HG03342 (cell line): ENCODE measurements around the gene ATP6V1G3.
"Not testable (repeated sequence)": the region's sequence is repeated elsewhere in the genome, so short reads cannot be mapped to it uniquely, and the experiment has no call there.

Experiments used
- ATAC-seq: cut with Tn5 transposase; IDR thresholded peaks from one replicate; pipeline ENCODE4 v1.9.1; 2021; ENCODE audit warnings: mild to moderate bottlenecking, moderate library complexity; ENCODE audit not compliant: unreplicated experiment

The ATP6V1G3 gene

GRCh38 chr1:198540580-198540979, at the start of gene ATP6V1G3:
Gene ATP6V1G3, minus strand, starts transcription at chr1:198540680. Its CDS starts 30 bp downstream, at chr1:198540650.
- ATAC-seq: no peak

- no peak for ATAC-seq
Measured at GRCh38 chr1:198588845-198589244, 48.4 kb upstream of the ATP6V1G3 start.

- ATAC-seq: no peak
Measured at GRCh38 chr1:198584163-198584562, 43.7 kb upstream of the ATP6V1G3 start.

- not testable (repeated sequence) for ATAC-seq
Measured at GRCh38 chr1:198583209-198583802, 42.8 kb upstream of the ATP6V1G3 start.

- no peak for ATAC-seq
Measured at GRCh38 chr1:198577444-198577843, 37.0 kb upstream of the ATP6V1G3 start.

- peak; percentile 86 for ATAC-seq
Measured at GRCh38 chr1:198575798-198576641, 35.5 kb upstream of the ATP6V1G3 start.

GRCh38 chr1:198575292-198575691, 34.8 kb upstream of the ATP6V1G3 start:
- no peak for ATAC-seq

GRCh38 chr1:198574325-198574724, 33.8 kb upstream of the ATP6V1G3 start:
- no peak for ATAC-seq

- ATAC-seq: no peak
Measured at GRCh38 chr1:198564716-198565115, 24.2 kb upstream of the ATP6V1G3 start.

GRCh38 chr1:198564157-198564556, 23.7 kb upstream of the ATP6V1G3 start:
- ATAC-seq: no peak

GRCh38 chr1:198563583-198563982, 23.1 kb upstream of the ATP6V1G3 start:
- ATAC-seq: no peak

GRCh38 chr1:198560161-198560560, 19.7 kb upstream of the ATP6V1G3 start:
- ATAC-seq: no peak

GRCh38 chr1:198559362-198559761, 18.9 kb upstream of the ATP6V1G3 start:
- ATAC-seq: no peak

GRCh38 chr1:198558402-198558801, 17.9 kb upstream of the ATP6V1G3 start:
- ATAC-seq: no peak

- ATAC-seq: peak; percentile 94
Measured at GRCh38 chr1:198556971-198557370, 16.5 kb upstream of the ATP6V1G3 start.

- no peak for ATAC-seq
Measured at GRCh38 chr1:198552668-198553416, 12.4 kb upstream of the ATP6V1G3 start.

- no peak for ATAC-seq
Measured at GRCh38 chr1:198550941-198551524, 10.6 kb upstream of the ATP6V1G3 start.

GRCh38 chr1:198549866-198550265, 9.4 kb upstream of the ATP6V1G3 start:
- ATAC-seq: peak; percentile 87

GRCh38 chr1:198548890-198549289, 8.4 kb upstream of the ATP6V1G3 start:
- ATAC-seq: no peak

- ATAC-seq: no peak
Measured at GRCh38 chr1:198545156-198545555, 4.7 kb upstream of the ATP6V1G3 start.

- ATAC-seq: no peak
Measured at GRCh38 chr1:198544265-198544664, 3.8 kb upstream of the ATP6V1G3 start.
